ENCODE results near the gene RPS27A.
"Not testable (repeated sequence)": the region's sequence is repeated elsewhere in the genome, so short reads cannot be mapped to it uniquely, and the experiment has no call there.

Gene RPS27A

GRCh38 chr2:55232084-55232862, at the start of gene RPS27A, which contains the start of gene CLHC1:
RPS27A (plus strand) TSS chr2:55232688; CDS start chr2:55232825, 137 bp downstream.
CLHC1 (minus strand) TSS chr2:55232293; CDS start chr2:55222411, 9,882 bp downstream.
- DNase-seq (ENCODE audit: low spot score) = peak; percentile 89

- not testable (repeated sequence) for DNase-seq (ENCODE audit: low spot score)
Observed at GRCh38 chr2:55186837-55187236, 45.7 kb upstream of the RPS27A start.

- not testable (repeated sequence) for DNase-seq (ENCODE audit: low spot score)
Observed at GRCh38 chr2:55191888-55192287, 40.6 kb upstream of the RPS27A start.

- DNase-seq (ENCODE audit: low spot score) = no peak
Observed at GRCh38 chr2:55196526-55196925, 36.0 kb upstream of the RPS27A start.

GRCh38 chr2:55200416-55200815, 32.1 kb upstream of the RPS27A start:
- no peak for DNase-seq (ENCODE audit: low spot score)

- no peak for DNase-seq (ENCODE audit: low spot score)
Observed at GRCh38 chr2:55204536-55204935, 28.0 kb upstream of the RPS27A start.

GRCh38 chr2:55204950-55205349, 27.5 kb upstream of the RPS27A start:
- DNase-seq (ENCODE audit: low spot score) = no peak

- no peak for DNase-seq (ENCODE audit: low spot score)
Observed at GRCh38 chr2:55213822-55214221, 18.7 kb upstream of the RPS27A start.

- no peak for DNase-seq (ENCODE audit: low spot score)
Observed at GRCh38 chr2:55223958-55224760, 8.3 kb upstream of the RPS27A start.

GRCh38 chr2:55224761-55225261, 7.7 kb upstream of the RPS27A start:
- DNase-seq (ENCODE audit: low spot score) = no peak

GRCh38 chr2:55225481-55226020, 6.9 kb upstream of the RPS27A start:
- DNase-seq (ENCODE audit: low spot score) = no peak

GRCh38 chr2:55227437-55228225, 4.9 kb upstream of the RPS27A start:
- DNase-seq (ENCODE audit: low spot score) = not testable (repeated sequence)

- no peak for DNase-seq (ENCODE audit: low spot score)
Observed at GRCh38 chr2:55228226-55228563, 4.3 kb upstream of the RPS27A start.

- no peak for DNase-seq (ENCODE audit: low spot score)
Observed at GRCh38 chr2:55229221-55229620, 3.3 kb upstream of the RPS27A start.

GRCh38 chr2:55230551-55230950, 1.9 kb upstream of the RPS27A start:
- DNase-seq (ENCODE audit: low spot score) = no peak

GRCh38 chr2:55231546-55232083, 873 bp upstream of the RPS27A start:
- DNase-seq (ENCODE audit: low spot score) = peak; percentile 33

- DNase-seq (ENCODE audit: low spot score) = peak; percentile 39
Observed at GRCh38 chr2:55232863-55233657, 572 bp downstream of the RPS27A start.

- DNase-seq (ENCODE audit: low spot score) = no peak
Observed at GRCh38 chr2:55233658-55233940, 1.1 kb downstream of the RPS27A start.

GRCh38 chr2:55235724-55236538, 3.4 kb downstream of the RPS27A start:
- no peak for DNase-seq (ENCODE audit: low spot score)

GRCh38 chr2:55236992-55237543, 4.6 kb downstream of the RPS27A start:
- no peak for DNase-seq (ENCODE audit: low spot score)

Measured in AG08396 (cell line).